COLO668 (cell line): ENCODE data around the gene CDC73.
"Not testable (repeated sequence)": the region's sequence is repeated elsewhere in the genome, so short reads cannot be mapped to it uniquely, and the experiment has no call there.

Source experiments
- DNase-seq: peaks from one replicate; lab custom pipeline; 2025; ENCODE audit not compliant: unreplicated experiment; lab: John Stamatoyannopoulos, UW

CDC73 gene

DNA sequence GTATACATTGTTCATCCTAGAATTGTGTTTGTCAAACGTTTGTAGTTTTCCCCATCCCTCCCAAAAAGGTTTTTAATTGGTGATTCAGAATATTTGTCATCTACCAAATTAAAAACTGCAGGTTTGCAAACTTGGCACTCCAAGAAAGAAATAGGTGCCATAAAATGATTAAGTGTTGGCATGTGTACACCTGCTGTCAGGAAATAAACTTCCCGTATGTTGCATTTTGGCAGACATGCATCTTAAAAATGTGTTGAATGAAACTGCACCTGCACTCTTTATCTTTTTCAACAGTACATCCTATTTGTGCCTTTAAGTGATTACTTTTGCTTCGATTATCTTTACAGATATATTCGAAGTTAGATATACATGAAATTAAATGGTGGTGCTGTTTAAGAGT, 57.3 kb downstream of the CDC73 start:
- no peak for DNase-seq

DNA sequence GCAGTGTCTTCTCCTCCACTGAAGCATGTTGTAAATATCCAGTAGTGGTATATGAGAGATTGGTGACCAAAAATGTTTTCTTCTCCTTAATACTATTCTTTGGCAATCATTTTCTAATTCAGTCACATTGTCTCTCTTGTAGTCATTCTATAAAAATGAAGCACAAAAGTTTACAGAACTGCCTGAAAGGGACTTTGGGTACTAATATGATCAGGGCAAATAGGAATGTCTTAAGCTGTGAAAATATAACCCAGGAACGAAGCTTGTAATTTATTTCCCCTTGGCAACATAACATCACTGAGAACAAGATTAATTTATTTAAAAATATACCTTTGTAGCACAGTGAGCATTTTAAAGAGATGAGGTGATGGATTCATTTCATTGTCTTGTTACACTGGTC, 59.7 kb downstream of the CDC73 start:
- DNase-seq = no peak

DNA sequence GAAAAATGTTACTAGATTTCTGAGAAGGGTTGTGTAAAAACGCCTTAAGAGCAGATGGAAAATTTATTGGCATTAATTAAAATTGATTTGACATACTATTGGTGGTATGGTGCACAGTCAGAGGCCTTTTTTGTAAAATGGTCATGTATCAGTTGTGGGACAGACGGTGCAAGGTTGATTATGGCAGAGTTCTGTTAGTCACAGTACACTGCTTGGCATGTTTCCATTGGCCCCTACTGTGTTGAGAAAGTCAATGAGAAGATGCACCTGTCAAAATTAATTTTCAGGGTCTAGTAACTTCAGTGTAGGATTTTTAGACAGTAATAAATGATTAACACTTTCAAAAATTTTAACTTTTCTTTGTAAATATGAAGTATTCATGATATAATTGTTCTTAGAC, 60.2 kb downstream of the CDC73 start:
- DNase-seq = peak; percentile 7

DNA sequence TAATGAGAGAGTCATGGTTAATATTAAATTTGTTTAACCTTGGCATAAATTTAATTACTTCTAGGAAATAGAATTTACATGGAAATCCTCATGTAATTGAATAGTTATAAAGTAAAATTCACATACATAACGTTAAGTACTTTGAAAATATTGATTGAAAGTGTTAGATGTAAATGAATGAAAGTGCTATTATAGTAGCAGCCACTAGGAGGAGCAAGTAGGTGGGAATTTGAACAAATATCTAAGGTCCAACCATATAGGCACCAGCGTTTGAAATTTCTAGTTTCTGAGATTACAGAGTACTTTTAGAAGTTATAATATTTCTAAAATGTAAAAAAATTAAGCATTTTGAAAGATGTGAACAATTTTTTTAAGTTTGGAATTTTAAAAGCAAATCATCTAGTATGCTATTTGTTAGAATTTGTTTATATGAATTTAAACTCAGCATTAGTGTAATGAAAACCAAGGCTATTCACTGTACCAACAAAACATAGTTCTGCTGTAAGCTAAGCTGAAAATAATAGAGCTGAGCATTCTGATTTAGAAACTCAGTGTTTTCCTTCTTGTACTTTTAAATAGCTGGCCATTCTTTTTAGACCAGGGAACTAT, 61.3 kb downstream of the CDC73 start:
- DNase-seq = peak; percentile 33

DNA sequence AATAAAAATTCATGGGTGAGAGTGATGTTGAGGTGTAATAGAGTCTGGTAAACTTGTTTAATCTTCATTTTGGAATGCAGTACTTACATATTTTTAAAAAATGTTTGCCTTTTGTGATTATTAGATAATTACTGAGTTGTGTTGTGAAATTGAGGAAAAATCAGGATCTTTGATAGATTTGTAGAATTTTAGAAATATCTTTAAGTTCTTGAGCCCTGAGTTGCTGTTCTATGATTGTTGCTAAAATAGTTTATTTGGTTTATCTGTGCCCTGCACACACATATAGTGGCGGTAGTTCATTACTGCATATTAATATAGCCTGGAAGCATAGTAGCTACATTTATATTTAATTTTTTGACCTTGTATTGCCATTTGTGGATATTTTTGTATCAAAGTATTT, 62.9 kb downstream of the CDC73 start:
- DNase-seq = no peak

DNA sequence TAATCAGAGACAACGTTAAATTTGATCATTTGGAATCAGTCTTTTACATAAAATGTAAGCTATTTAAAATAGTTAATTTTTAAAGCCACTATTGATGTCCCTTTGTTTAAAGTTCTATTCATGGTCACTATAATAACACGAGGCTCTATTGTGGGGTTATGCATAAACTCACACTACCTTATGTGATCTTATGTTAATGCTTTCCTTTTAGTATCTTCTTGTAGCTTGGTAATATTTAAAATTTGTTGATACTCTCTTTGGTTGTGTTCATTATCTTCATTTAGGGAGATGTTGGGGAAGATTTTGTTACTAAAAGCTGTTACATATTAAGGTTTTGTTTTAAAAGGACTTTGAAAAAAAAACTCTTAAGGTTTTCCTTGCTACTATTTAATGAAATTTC, 63.4 kb downstream of the CDC73 start:
- no peak for DNase-seq

DNA sequence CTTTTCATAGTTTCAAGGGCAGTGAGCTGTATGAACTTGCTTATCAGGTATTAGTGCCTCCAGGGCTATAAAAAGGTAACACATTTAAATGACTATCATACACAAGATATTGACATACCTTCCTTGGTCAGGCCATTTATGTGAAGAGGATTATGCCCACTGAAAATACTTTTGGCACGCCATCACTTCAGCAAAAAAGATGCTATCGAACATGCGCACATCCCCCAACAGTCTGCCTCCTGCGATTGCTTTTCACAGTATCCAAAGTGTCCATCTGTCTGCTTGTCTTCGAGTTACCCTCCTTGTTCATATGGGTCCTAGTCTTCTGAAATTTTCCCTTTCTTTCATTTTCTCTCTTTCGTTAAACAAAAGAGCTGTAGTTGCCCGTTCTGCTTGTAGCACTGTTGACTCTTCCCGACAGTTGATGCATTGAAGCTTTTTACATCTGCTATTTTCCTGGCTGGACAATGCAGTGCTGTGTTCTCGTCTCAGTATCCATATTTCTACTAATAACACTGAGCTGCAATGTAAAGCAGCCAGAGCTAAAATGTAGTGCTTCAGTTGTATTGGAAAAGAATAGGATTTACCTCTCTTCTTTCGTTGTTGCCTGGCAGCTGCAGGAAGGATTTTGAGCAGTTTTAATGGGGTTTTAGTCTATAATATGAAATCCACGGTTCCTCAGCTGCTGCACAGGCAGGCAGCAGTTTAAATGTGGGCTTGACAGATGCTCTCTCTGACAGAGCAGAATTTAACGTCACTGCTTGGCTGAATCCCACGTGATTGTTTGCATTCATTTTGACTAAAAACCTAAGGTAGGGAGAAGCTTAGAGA, 64.3 kb downstream of the CDC73 start, which contains the start of gene B3GALT2:
Gene B3GALT2 (minus strand): TSS at position 713 of the 831 bp plus-strand sequence. CDS start 5,051 bp downstream, outside the sequence.
- DNase-seq = peak; percentile 53

DNA sequence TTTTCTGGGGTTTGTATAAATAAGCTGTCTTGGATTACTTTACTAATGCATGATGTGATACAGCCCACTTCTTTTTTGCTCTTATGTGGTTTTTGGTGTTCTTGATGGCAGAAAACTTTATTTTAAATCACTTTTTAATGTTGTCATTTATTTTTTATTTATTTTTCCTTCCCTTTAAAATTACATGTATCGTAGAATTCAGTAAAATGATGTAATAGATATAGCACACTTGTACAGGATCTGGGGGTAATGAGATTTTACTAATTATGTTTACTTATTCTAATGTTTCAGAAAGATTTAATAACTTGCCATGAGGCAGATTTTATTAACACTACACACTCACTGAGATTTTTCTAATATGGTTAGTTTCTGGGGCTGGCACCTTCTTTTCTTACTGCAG, 65.3 kb downstream of the CDC73 start:
- DNase-seq = no peak

DNA sequence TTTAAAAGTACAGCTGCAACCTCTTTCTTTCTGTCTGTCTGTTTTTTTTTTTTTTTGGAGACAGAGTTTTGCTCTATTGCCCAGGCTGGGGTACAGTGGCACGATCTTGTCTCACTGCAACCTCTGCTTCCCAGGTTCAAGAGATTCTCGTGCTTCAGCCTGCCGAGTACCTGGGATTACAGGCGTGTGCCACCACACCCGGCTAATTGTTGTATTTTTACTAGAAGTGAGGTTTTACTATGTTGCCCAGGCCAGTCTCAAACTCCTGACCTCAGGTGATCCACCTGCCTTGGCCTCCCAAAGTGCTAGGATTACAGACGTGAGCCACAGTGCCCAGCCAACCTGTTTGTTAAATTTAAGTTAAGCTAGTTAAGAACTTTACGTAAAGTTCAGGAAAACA, 67.1 kb downstream of the CDC73 start:
- not testable (repeated sequence) for DNase-seq

DNA sequence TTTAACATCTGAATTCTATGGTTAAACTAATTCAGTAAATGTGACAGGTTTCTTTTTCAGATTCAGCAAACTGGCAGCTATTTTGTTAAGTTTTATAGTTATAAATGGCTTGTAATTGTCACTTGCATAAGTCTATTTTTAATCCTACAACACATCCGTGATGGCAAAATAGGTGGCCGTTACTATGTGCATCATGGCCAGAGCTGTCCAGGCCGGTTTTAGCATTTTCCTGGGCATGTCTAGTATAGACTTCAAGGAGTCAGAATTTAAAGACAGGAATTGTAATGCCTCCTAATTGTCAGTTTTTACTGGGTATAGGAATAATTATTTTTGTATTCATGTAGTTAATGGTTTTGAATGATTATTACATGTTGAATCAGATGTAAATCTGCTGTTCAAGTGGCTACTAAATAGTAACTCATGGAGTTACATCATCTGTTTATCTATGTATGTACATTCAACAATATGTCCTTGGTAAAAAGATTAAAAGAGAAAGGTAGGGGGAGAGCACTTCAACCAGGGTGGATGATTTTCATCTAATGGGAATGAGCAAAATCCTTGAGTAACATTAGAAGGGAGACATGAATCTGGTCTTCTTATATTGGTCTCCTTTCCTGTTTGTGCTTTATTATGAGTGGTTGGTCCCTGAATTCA, 67.7 kb downstream of the CDC73 start:
- DNase-seq = no peak

DNA sequence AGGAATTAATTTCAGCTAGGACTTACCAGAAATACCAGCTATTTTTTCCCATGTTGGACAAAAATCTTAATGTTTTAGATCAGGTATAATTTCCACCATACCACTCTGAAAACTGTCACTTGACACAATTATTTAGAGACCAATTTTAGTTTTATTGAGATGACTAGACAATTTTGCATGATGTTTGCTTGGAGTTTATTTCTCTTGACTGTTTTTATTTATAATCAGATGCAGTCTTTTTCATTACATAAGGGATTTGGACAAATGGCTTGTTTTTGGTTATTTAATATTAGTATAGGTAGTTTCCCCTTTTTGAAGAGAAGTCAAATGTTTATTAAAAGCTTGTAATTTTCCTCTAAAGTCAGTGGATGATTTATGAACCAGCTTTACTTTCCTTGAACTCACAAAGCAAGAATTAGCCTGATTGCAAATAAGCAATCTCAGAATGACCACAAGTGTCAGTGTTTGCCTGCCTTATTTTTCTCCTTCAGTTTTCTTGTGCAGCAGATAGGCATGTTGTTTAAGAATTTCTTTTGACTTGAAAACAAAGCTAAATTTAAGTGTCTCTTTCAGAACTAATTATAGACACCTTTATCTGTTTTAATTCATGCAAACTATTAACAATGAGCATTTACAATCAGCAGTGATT, 68.4 kb downstream of the CDC73 start:
- DNase-seq = no peak

DNA sequence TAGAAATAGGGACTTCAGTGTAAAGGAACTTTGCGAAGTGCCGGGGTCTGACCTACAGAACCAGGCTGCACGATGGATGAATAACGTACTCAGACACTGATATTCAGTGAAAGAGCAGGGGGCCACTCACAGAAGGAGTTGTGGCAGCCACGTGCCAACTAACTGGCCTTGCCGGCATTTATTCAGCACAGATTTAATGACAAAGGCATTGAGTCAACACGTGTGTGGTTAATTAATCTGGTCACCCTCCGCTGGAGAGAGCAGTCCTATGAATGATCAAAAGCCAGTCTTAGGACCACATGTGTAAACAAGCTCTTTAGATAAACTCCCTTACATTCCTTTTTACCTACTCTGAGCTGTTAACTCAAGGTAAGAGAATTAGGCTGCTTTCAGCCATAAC, 70.8 kb downstream of the CDC73 start:
- DNase-seq = peak; percentile 16

DNA sequence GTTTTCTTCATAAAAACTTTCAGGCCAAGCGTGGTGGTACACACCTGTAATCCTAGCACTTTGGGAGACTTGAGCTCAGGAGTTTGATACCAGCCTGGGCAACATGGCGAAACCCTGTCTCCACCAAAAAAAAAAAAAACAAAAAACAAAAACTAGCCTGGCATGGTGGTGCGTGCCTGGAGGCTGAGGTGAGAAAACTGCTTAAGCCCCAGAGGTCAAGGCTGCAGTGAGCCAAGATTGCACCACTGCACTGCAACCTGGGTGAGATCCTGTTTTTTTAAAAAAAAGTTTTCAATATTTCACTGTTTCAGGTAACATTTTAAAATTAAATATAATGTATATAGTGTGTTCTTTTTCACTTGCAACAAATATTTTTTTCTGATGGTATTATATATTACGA, 78.1 kb downstream of the CDC73 start:
- DNase-seq = no peak

DNA sequence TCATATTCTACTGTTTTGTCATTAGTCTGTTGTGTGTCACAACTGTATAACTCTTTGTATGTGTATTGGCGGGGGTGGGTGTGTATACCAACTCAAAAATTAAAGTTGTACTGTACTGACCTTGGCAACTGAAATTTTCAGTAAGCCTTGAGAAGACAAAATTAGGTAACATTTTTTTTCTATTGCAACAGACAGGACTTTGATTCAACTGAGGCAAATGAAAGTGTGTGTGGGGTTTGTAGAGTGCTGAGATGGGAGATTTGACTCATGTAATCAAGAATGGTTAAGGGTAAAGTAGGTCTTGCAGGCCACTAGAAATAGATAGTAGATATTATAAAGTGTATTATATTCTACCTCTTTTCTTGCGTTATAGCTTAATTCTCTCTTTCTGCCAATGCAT, 79.2 kb downstream of the CDC73 start:
- DNase-seq = no peak

DNA sequence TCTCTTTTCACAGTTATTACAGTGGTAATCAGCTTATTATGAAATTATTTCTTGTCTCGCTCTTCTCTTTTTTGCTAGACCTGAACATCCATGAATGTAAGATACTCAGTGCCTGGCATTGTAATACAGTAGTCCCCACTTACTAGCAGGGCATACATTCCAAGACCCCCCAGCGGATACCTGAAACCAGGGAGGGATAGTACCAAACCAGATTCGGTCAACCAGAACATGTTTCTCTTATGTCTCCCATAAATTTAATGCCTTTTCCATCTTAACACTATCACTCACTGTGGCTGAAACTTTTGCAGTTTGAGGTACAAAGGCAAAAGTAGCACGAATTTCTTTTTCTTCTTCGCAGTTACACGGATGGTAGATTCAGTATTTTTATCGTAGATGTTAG, 89.2 kb downstream of the CDC73 start:
- no peak for DNase-seq

DNA sequence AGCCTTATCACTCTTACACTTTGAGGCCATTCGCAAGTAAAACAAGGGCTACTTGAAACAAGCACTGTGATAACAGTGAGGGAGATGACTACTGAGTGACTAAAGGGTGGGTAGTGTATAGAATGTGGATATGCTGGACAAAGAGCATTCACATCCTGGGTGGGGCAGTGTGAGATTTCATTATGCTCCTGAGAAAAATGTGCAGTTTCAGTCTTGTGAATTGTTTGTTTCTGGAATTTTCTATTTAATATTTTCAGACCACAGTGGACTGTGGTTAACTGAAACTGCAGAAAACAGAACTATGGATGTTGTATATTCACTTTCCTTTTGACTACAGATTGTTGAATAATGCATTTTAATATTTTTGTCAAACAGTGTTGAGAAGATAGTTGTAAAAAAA, 89.7 kb downstream of the CDC73 start:
- no peak for DNase-seq

DNA sequence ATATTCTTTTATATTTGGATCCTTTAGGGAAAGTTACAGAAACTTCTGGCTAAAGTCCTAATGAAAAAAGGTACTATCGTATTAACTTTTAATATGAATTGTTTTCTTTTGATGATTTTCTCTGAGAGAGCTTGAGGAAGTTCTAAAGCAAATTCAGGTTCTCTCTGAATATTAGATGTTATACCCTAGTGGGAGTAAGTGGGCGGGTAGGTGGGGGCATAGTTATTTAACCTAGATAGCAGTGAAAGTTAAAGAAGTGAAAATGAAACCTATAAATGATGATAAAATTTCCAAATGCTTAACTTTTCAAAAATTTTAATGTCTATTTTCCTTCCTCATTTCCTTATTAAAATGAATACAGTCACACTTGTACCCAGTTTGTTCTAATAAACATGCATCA, 90.8 kb downstream of the CDC73 start:
- DNase-seq = no peak

DNA sequence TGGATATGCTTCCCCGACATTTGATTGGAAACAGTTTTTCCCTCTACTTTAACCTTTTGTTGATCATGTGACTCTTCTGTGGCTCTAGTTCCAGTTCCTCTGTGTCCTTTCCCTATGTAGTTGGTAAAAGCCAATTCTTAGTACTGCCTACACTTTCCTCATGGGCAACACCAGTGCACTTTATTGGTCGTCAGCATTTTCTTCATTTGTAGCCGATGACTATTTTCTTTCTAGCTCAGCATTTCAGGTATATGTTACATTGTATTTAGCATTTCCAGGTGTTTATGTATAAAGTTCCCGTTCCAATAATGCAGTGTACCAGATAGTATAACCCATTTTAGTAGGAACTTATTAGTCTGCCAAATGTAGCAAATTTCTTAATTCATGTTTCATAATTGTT, 92.2 kb downstream of the CDC73 start:
- no peak for DNase-seq

DNA sequence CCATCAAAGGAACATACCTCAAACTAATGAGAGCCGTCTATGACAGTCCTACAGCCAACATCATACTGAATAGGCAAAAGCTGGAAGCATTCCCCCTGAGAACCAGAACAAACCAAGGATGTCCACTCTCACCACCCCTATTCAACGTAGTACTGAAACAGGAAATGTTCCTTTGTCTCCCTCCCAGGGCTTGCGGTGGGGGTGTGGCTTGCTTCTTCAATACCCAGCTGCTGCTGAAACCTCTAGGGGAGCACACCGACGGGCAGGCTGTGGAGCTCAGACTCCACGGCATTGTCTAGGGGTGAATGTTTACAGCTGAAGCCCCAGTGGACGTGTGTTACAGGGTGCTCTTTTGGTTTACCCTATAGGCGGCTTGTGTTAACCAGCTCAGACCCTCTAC, 95.1 kb downstream of the CDC73 start:
- no peak for DNase-seq

DNA sequence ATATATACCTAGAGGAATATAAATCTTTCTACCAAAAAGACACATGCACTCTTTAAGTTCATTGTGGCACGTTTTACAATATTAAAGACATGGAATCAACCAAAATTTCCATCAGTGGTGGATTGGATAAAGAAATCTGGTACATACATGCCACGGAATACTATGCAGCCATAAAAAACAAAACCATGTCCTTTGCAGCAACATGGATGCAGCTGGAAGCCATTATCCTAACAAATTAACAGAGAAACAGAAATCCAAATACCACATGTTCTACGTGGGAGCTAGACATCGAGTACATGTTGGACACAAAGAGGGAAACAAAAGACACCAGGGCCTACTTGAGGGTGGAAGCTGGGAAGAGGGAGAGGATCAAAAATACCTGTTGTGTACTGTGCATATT, 97.6 kb downstream of the CDC73 start:
- no peak for DNase-seq

DNA sequence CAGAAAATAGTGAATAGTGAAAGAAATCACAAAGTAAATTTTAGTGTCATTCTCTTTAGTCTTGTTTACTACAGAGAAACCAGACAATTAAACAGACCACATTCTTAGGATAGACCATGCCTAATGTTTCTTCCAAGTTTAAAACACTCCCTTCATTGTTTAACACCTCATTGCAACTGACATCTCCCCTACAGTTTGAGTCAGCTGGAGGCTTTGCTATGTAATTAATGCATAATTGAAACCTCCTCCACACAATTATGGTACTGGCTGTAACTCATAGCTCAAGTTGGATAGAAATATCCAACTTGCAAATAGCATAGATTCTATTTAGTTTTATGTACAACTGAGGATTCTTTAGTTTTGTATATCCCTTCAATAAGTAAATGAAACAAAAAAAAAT, 99.8 kb downstream of the CDC73 start:
- DNase-seq = no peak
